HG02588 (cell line): Measurements from ENCODE around the gene PLEKHG3.

Experiments
- ATAC-seq: cut with Tn5 transposase; IDR thresholded peaks from one replicate; pipeline ENCODE4 v1.9.1; 2021; ENCODE audit warnings: mild to moderate bottlenecking, moderate library complexity; ENCODE audit not compliant: unreplicated experiment

The PLEKHG3 gene

GRCh38 chr14:64745511-64746091 lies 41.4 kb downstream of the PLEKHG3 start:
- ATAC-seq: no peak

- ATAC-seq: no peak
These were observed 42.4 kb downstream of the PLEKHG3 start for GRCh38 chr14:64746298-64747250.

- no peak for ATAC-seq
These were observed 43.1 kb downstream of the PLEKHG3 start for GRCh38 chr14:64747327-64747726.

- no peak for ATAC-seq
These were observed 44.3 kb downstream of the PLEKHG3 start for GRCh38 chr14:64748521-64748920.

- no peak for ATAC-seq
These were observed 44.9 kb downstream of the PLEKHG3 start for GRCh38 chr14:64748995-64749714.

- no peak for ATAC-seq
These were observed 48.7 kb downstream of the PLEKHG3 start for GRCh38 chr14:64752909-64753308.

- no peak for ATAC-seq
These were observed 49.1 kb downstream of the PLEKHG3 start for GRCh38 chr14:64753374-64753773.

- no peak for ATAC-seq
These were observed 49.8 kb downstream of the PLEKHG3 start for GRCh38 chr14:64753999-64754398.

- no peak for ATAC-seq
These were observed 50.5 kb downstream of the PLEKHG3 start for GRCh38 chr14:64754685-64755084.

GRCh38 chr14:64755781-64756221 lies 51.6 kb downstream of the PLEKHG3 start:
- no peak for ATAC-seq

- ATAC-seq: no peak
These were observed 52.5 kb downstream of the PLEKHG3 start for GRCh38 chr14:64756712-64757111.

- no peak for ATAC-seq
These were observed 53.4 kb downstream of the PLEKHG3 start for GRCh38 chr14:64757601-64758000.

GRCh38 chr14:64758025-64758521 lies 53.8 kb downstream of the PLEKHG3 start:
- ATAC-seq: no peak

GRCh38 chr14:64758691-64759554 lies 54.7 kb downstream of the PLEKHG3 start:
- no peak for ATAC-seq

GRCh38 chr14:64759555-64759938 lies 55.3 kb downstream of the PLEKHG3 start:
- ATAC-seq: no peak

GRCh38 chr14:64760146-64760755 lies 56.0 kb downstream of the PLEKHG3 start:
- no peak for ATAC-seq

- ATAC-seq: no peak
These were observed 56.7 kb downstream of the PLEKHG3 start for GRCh38 chr14:64760916-64761315.

- no peak for ATAC-seq
These were observed 57.3 kb downstream of the PLEKHG3 start for GRCh38 chr14:64761441-64762043.
